H1 (cell line): Measurements from ENCODE around the gene TMCC1. TPM values are rescaled to one million over a fixed set of nuclear protein-coding genes. Genes with fewer than 3 reads are reported as not detected.

Experiments used
- CTCF ChIA-PET: fragments of 300-600 bp; sonication (Branson Sonifier 250); formaldehyde crosslinking; loops from one replicate; lab custom pipeline; 2021; ENCODE audit not compliant: partially characterized antibody; lab: Charles Lee
- POLR2A ChIA-PET: fragments of 300-600 bp; sonication (Branson Sonifier 250); formaldehyde crosslinking; loops from one replicate; lab custom pipeline; 2021; ENCODE audit warnings: inconsistent platforms; ENCODE audit not compliant: partially characterized antibody; lab: Charles Lee
- DNase-seq, 2 experiments: peaks; one replicate each; pipeline versions ENCODE4 v3.0.0 to v3.0.0-alpha.2; 2010 to 2022; ENCODE audit warnings: low spot score in 2 of 2, low read depth in 1 of 2, mixed read lengths in 1 of 2
- FAIRE-seq: peaks from 2 replicates; lab custom pipeline; 2011; peaks lifted over from hg19 to GRCh38; lab: Jason Lieb, UNC
- H2AFZ ChIP-seq: 2 replicates; pipeline ENCODE4 v1.8.1; 2012; ENCODE audit warnings: low read length, inconsistent platforms
- H2AK5ac ChIP-seq: 2 replicates; pipeline ENCODE4 v1.6.1; 2013; ENCODE audit warnings: low read depth, low read length
- H2BK120ac ChIP-seq: replicated peaks from 2 replicates; pipeline ENCODE3; 2013; ENCODE audit warnings: low read depth, low read length, inconsistent platforms
- H2BK12ac ChIP-seq: 2 replicates; pipeline ENCODE4 v1.6.1; 2013; ENCODE audit warnings: low read depth, low read length
- H2BK15ac ChIP-seq: 2 replicates; pipeline ENCODE4 v1.6.1; 2013; ENCODE audit warnings: low read length
- H2BK20ac ChIP-seq: 2 replicates; pipeline ENCODE4 v1.6.1; 2013; ENCODE audit warnings: low read length
- H2BK5ac ChIP-seq: 2 replicates; pipeline ENCODE4 v1.6.1; 2013; ENCODE audit warnings: low read depth, low read length
- H3K14ac ChIP-seq: 2 replicates; pipeline ENCODE4 v1.6.1; 2013; ENCODE audit warnings: inconsistent platforms; ENCODE audit not compliant: insufficient read length
- H3K18ac ChIP-seq: 2 replicates; pipeline ENCODE4 v1.6.1; 2013; ENCODE audit warnings: low read length; ENCODE audit errors: extremely low read depth
- H3K23ac ChIP-seq: 2 replicates; pipeline ENCODE4 v1.6.1; 2013; ENCODE audit warnings: inconsistent platforms; ENCODE audit not compliant: insufficient read length
- H3K23me2 ChIP-seq: 2 replicates; pipeline ENCODE4 v1.6.1; 2013; ENCODE audit warnings: low read depth, low read length
- H3K27ac ChIP-seq: 2 replicates; pipeline ENCODE4 v1.6.1; 2011; ENCODE audit warnings: low read depth, low read length, inconsistent platforms
- H3K27me3 ChIP-seq, 4 experiments: replicated peaks in 1 of 4; 1 replicate in 1 of 4; 2 replicates in 3 of 4; pipeline versions ENCODE4 v1.6.1 to v1.8.1; 2011 to 2013; ENCODE audit warnings: low read length in 3 of 4, mild to moderate bottlenecking in 3 of 4, inconsistent platforms in 2 of 4, mixed read lengths in 2 of 4, moderate library complexity in 1 of 4; ENCODE audit not compliant: control insufficient read depth in 3 of 4, insufficient read depth in 3 of 4; ENCODE audit errors: extremely low read depth in 1 of 4
- H3K36me3 ChIP-seq, 4 experiments: 2 replicates each; pipeline versions ENCODE4 v1.6.1 to v1.8.1; 2011 to 2013; ENCODE audit warnings: mild to moderate bottlenecking in 4 of 4, low read length in 3 of 4, moderate library complexity in 2 of 4, control low read depth in 1 of 4, inconsistent platforms in 1 of 4; ENCODE audit not compliant: insufficient read depth in 4 of 4, control insufficient read depth in 2 of 4
- H3K4ac ChIP-seq: replicated peaks from 2 replicates; pipeline ENCODE3; 2013; ENCODE audit warnings: low read length, low read depth, mixed read lengths, inconsistent platforms; ENCODE audit not compliant: insufficient read length
- H3K4me1 ChIP-seq, 4 experiments: replicated peaks in 1 of 4; 1 replicate in 1 of 4; 2 replicates in 3 of 4; pipeline versions ENCODE4 v1.6.1 to v1.8.1; 2011 to 2013; ENCODE audit warnings: low read length in 3 of 4, inconsistent platforms in 2 of 4, mixed read lengths in 1 of 4; ENCODE audit not compliant: insufficient read depth in 4 of 4, control insufficient read depth in 3 of 4
- H3K4me2 ChIP-seq, 2 experiments: 2 replicates each; pipeline versions ENCODE4 v1.6.1 to v1.8.1; 2011 to 2013; ENCODE audit warnings: low read depth in 2 of 2, low read length in 2 of 2, control low read depth in 1 of 2, inconsistent platforms in 1 of 2, mild to moderate bottlenecking in 1 of 2; ENCODE audit not compliant: insufficient read depth in 1 of 2
- H3K4me3 ChIP-seq, 4 experiments: fragments of 200-600, 300-600 bp in 1 of 4; sonication (generic), shearing (Covaris generic), sonication (Bioruptor Twin) in 1 of 4; 2 replicates each; pipeline versions ENCODE4 v1.5.1 to v1.8.1; 2011 to 2016; ENCODE audit warnings: low read length in 4 of 4, low read depth in 3 of 4, control low read depth in 2 of 4, inconsistent platforms in 2 of 4, mild to moderate bottlenecking in 2 of 4, mixed read lengths in 1 of 4, moderate library complexity in 1 of 4; ENCODE audit not compliant: insufficient read depth in 2 of 4; ENCODE audit errors: extremely low read depth in 1 of 4
- H3K56ac ChIP-seq: replicated peaks from 2 replicates; pipeline ENCODE3; 2013; ENCODE audit warnings: low read depth, mild to moderate bottlenecking, mixed read lengths, low read length, inconsistent platforms; ENCODE audit not compliant: insufficient read length
- H3K79me1 ChIP-seq: 2 replicates; pipeline ENCODE4 v1.6.1; 2013; ENCODE audit warnings: low read depth, low read length, control low read depth
- H3K79me2 ChIP-seq, 2 experiments: 2 replicates each; pipeline versions ENCODE4 v1.6.1 to v1.8.1; 2012 to 2013; ENCODE audit warnings: low read length in 2 of 2, mild to moderate bottlenecking in 2 of 2, inconsistent platforms in 1 of 2; ENCODE audit not compliant: insufficient read depth in 2 of 2, control insufficient read depth in 1 of 2
- H3K9ac ChIP-seq, 4 experiments: replicated peaks in 1 of 4; 1 replicate in 1 of 4; 2 replicates in 3 of 4; pipeline versions ENCODE4 v1.6.1 to v1.8.1; 2011 to 2013; ENCODE audit warnings: low read depth in 3 of 4, low read length in 3 of 4, control low read depth in 2 of 4, mild to moderate bottlenecking in 2 of 4, moderate library complexity in 2 of 4, inconsistent platforms in 1 of 4; ENCODE audit errors: extremely low read depth in 1 of 4
- H3K9me3 ChIP-seq, 2 experiments: 2 replicates each; pipeline versions ENCODE4 v1.6.1 to v1.8.1; 2012 to 2013; ENCODE audit warnings: mild to moderate bottlenecking in 2 of 2, moderate library complexity in 2 of 2, control low read depth in 1 of 2, inconsistent platforms in 1 of 2, low read depth in 1 of 2, low read length in 1 of 2, mixed read lengths in 1 of 2; ENCODE audit not compliant: insufficient read depth in 2 of 2
- H4K20me1 ChIP-seq, 2 experiments: replicated peaks in 1 of 2; 2 replicates each; pipeline versions ENCODE3 to v1.8.1; 2011 to 2013; ENCODE audit warnings: inconsistent platforms in 2 of 2, low read length in 2 of 2, mild to moderate bottlenecking in 1 of 2; ENCODE audit not compliant: insufficient read depth in 2 of 2, control insufficient read depth in 1 of 2
- H4K5ac ChIP-seq: 2 replicates; pipeline ENCODE4 v1.6.1; 2013; ENCODE audit warnings: low read length, low read depth, mixed read lengths, inconsistent platforms; ENCODE audit not compliant: insufficient read length
- H4K8ac ChIP-seq: 2 replicates; pipeline ENCODE4 v1.8.0; 2013; ENCODE audit warnings: mild to moderate bottlenecking, moderate library complexity, low read length, inconsistent platforms; ENCODE audit not compliant: insufficient read depth; ENCODE audit errors: extremely low read depth
- H4K91ac ChIP-seq: replicated peaks from 2 replicates; pipeline ENCODE3; 2013; ENCODE audit warnings: low read length, mixed read lengths, inconsistent platforms; ENCODE audit not compliant: insufficient read length
- ATF2 ChIP-seq: IDR thresholded peaks from 2 replicates; pipeline ENCODE4 v1.6.1; 2012; ENCODE audit warnings: low read length, inconsistent platforms
- BACH1 ChIP-seq: IDR thresholded peaks from 2 replicates; pipeline ENCODE4 v1.6.1; 2012; ENCODE audit warnings: low read length, improper control_type of control experiment
- BRCA1 ChIP-seq: IDR thresholded peaks from 2 replicates; pipeline ENCODE4 v1.6.1; 2012; ENCODE audit warnings: low read depth, low read length, improper control_type of control experiment
- CBX5 ChIP-seq: fragments of 300-800, 300-1000 bp; sonication (generic); IDR thresholded peaks from 2 replicates; pipeline ENCODE4 v1.7.1; 2016; ENCODE audit warnings: antibody characterized with exemption, low read length, low read depth
- CBX8 ChIP-seq: fragments of 300-800, 300-1000 bp; sonication (generic); IDR thresholded peaks from 2 replicates; pipeline ENCODE4 v1.7.1; 2016; ENCODE audit warnings: low read depth, low read length, borderline replicate concordance
- CREB1 ChIP-seq: IDR thresholded peaks from 2 replicates; pipeline ENCODE4 v1.6.1; 2012; ENCODE audit warnings: inconsistent platforms
- JUN ChIP-seq: IDR thresholded peaks from 2 replicates; pipeline ENCODE4 v1.6.1; 2011; ENCODE audit warnings: low read depth, mild to moderate bottlenecking, improper control_type of control experiment, low read length
- KDM1A ChIP-seq: fragments of 200-600, 300-600 bp; sonication (generic); IDR thresholded peaks from 2 replicates; pipeline ENCODE4 v1.7.1; 2016; ENCODE audit warnings: mild to moderate bottlenecking, low read length, borderline replicate concordance
- MAFK ChIP-seq: IDR thresholded peaks from 2 replicates; pipeline ENCODE4 v1.6.1; 2012; ENCODE audit warnings: low read depth, mild to moderate bottlenecking, improper control_type of control experiment, low read length
- POU5F1 ChIP-seq: IDR thresholded peaks from 2 replicates; pipeline ENCODE4 v1.6.1; 2011; ENCODE audit warnings: low read depth, mild to moderate bottlenecking, low read length, moderate library complexity
- TBP ChIP-seq: IDR thresholded peaks from 2 replicates; pipeline ENCODE4 v1.6.1; 2011; ENCODE audit warnings: low read depth, low read length, improper control_type of control experiment
- ZNF274 ChIP-seq: IDR thresholded peaks from 2 replicates; pipeline ENCODE4 v1.7.0; 2012; ENCODE audit warnings: low read length, borderline replicate concordance; ENCODE audit errors: extremely low read depth
- WGBS, 2 experiments: shearing (Covaris generic) in 1 of 2; methylation state at CpG; one replicate each; pipeline versions ENCODE4 v1.1.6 to v1.1.7; 2013 to 2015; ENCODE audit warnings: low lambda C conversion rate in 2 of 2, mixed read lengths in 2 of 2, inconsistent platforms in 1 of 2, low coverage in 1 of 2, missing lambda C conversion rate in 1 of 2; ENCODE audit not compliant: insufficient replicate concordance in 2 of 2, insufficient coverage in 1 of 2, insufficient read length in 1 of 2; ENCODE audit errors: extremely low coverage in 1 of 2, missing lambda C conversion rate in 1 of 2; 5-methylcytosine and 5-hydroxymethylcytosine counted together
- polyA plus RNA-seq, 7 experiments: library from polyadenylated mRNA; depleted of rRNA in 3 of 7; stranded (reverse) in 5 of 7; unstranded in 2 of 7; fragments of >200 nt in 5 of 7; fragments of 200-250 nt in 2 of 7; gene quantifications; 1 replicate in 5 of 7; 2 replicates in 1 of 7; 4 replicates in 1 of 7; pipeline versions ENCODE4 v1.2.1 to v1.2.3, GENCODE V29; 2011 to 2013; ENCODE audit warnings: missing spikeins in 2 of 7, mixed read lengths in 2 of 7
- total RNA-seq: library from RNA; stranded (reverse); fragmentation: NEBNext Ultra II Directional; extraction: Animal tissue kit (Norgen Biotek cat#: 25700); gene quantifications from 2 replicates; pipeline ENCODE4 v1.2.1, GENCODE V29; 2021

The TMCC1 gene
- total and polyA plus RNA-seq, 2 of the 8 experiments (the other 6 are each of a cell fraction or from before 2014, with no cell fraction given) = 10.4 to 27.1 TPM

DNA sequence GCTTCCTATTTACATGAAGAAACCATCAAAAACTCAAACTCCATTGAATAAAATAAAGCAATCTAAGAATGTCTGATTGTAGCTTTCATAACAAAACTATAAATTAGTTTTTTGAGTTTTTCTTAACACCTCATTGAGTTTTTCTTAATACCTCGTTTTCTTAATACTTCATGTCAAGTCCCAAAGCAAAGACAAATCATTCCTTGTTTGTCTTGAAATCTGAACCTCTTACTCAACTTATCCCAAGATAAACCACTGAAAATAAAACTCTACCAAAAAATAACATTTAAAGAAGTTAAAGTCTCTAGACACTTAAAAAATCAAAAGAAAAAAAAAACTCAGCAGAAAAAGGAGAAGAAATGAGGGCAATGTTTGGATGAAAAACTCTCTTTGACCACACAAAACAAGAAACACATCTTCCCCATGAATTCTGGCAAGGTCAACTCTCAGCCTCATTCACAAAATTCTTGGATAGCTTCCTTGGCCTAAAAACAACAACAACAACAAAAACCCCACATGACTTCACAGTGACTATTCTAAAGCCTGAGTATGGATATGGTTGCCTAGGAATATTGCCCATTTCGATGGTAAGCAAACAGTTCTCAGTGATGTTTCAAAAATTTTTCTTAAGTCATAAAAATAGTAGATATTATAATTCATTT lies 38.2 kb downstream of the TMCC1 start:
- H2BK5ac ChIP-seq = no peak overlapping the region
- H3K18ac ChIP-seq = no peak overlapping the region
- no peaks in the 10 kb centered on the region for H3K27me3 ChIP-seq
- H3K79me2 ChIP-seq = peaks cover 0 to 36% of the 10 kb centered on the region in 2 experiments; a peak in 2 of 4 replicates
- no peaks in the 10 kb centered on the region for H3K4me1 ChIP-seq
- no peak overlapping the region for H2BK12ac ChIP-seq
- DNase-seq (no peak), FAIRE-seq (no peak)
- H3K4me3 ChIP-seq = no peak overlapping the region
- no peak overlapping the region for H2BK120ac ChIP-seq
- no peaks in the 10 kb centered on the region for H4K20me1 ChIP-seq
- ChIA-PET POLR2A (no interaction called here), CTCF (interaction anchor here (0.6 to 0.7 kb wide), 2 partner anchors 10 to 12 kb away, joined by 3 to 5 read pairs; no protein-coding TSS in a partner anchor)
- peaks cover 0 to 14% (median 0%) of the 10 kb centered on the region in 4 experiments; a peak in 4 of 8 replicates for H3K36me3 ChIP-seq
- no peaks in the 10 kb centered on the region for H3K79me1 ChIP-seq
- no peak overlapping the region for H3K14ac ChIP-seq
- H2BK15ac ChIP-seq = no peak overlapping the region
- H3K23me2 ChIP-seq = no peaks in the 10 kb centered on the region; the same call in 1 of the 2 replicates
- no peak overlapping the region for H4K8ac ChIP-seq
- H4K5ac ChIP-seq = no peak overlapping the region
- H2AFZ ChIP-seq = no peak overlapping the region
- H3K4me2 ChIP-seq = no peak overlapping the region
- H3K9me3 ChIP-seq = peaks cover 5 to 8% of the 10 kb centered on the region in 2 experiments; a peak in 2 of 4 replicates
- H3K56ac ChIP-seq = no peak overlapping the region
- H3K27ac ChIP-seq = no peak overlapping the region
- no peak overlapping the region for H2BK20ac ChIP-seq
- no peak overlapping the region for H3K4ac ChIP-seq
- H3K9ac ChIP-seq = no peak overlapping the region
- no peak overlapping the region for H2AK5ac ChIP-seq
- H3K23ac ChIP-seq = no peak overlapping the region
- no peak overlapping the region for H4K91ac ChIP-seq
- WGBS, 2 experiments = 83% methylated on average over 2 of the region's 2 CpGs; no CpG with 5 or more reads in 1 of the 2 experiments
- no peak for TF ChIP-seq BACH1
- TF ChIP-seq TBP = no peak
- TF ChIP-seq CBX5 = no peak
- TF ChIP-seq JUN = no peak
- TF ChIP-seq ZNF274 = no peak
- no peak for TF ChIP-seq MAFK
- no peak for TF ChIP-seq POU5F1
- TF ChIP-seq CBX8 = no peak
- TF ChIP-seq KDM1A = no peak
- no peak for TF ChIP-seq CREB1
- TF ChIP-seq ATF2 = no peak
- no peak for TF ChIP-seq BRCA1
